Small intestine (tissue), 7 donors: ENCODE results near the gene LPO. TPM values are rescaled to one million over a fixed set of nuclear protein-coding genes. Genes with fewer than 3 reads are reported as not detected.

Experiments
- DNase-seq, 2 donors: peaks; one replicate each; pipeline versions ENCODE4 v3.0.0 to v3.0.0-alpha.2; 2013
- FAIRE-seq: peaks from 2 replicates; lab custom pipeline; 2012; peaks lifted over from hg19 to GRCh38; lab: Jason Lieb, UNC
- H3K27ac ChIP-seq, 3 donors: one replicate each; pipeline ENCODE4 v1.5.1; 2013; ENCODE audit warnings: low read length in 2 of 3, mild to moderate bottlenecking in 2 of 3, control low read depth in 1 of 3, inconsistent platforms in 1 of 3, low read depth in 1 of 3, moderate library complexity in 1 of 3
- H3K27me3 ChIP-seq, 3 donors: one replicate each; pipeline ENCODE4 v1.6.1; 2013; ENCODE audit warnings: low read length in 3 of 3, inconsistent platforms in 1 of 3; ENCODE audit not compliant: control insufficient read depth in 3 of 3, insufficient read depth in 3 of 3
- H3K36me3 ChIP-seq, 3 donors: one replicate each; pipeline ENCODE4 v1.6.1; 2013; ENCODE audit warnings: low read length in 3 of 3, inconsistent platforms in 1 of 3, low read depth in 1 of 3, mild to moderate bottlenecking in 1 of 3, moderate library complexity in 1 of 3; ENCODE audit not compliant: control insufficient read depth in 3 of 3, insufficient read depth in 2 of 3
- H3K4me1 ChIP-seq, 3 donors: one replicate each; pipeline ENCODE4 v1.6.1; 2013; ENCODE audit warnings: low read length in 2 of 3, inconsistent platforms in 1 of 3, low read depth in 1 of 3, mild to moderate bottlenecking in 1 of 3, moderate library complexity in 1 of 3; ENCODE audit not compliant: control insufficient read depth in 3 of 3, insufficient read depth in 2 of 3
- H3K4me3 ChIP-seq, 3 donors: one replicate each; pipeline ENCODE4 v1.5.1; 2013; ENCODE audit warnings: low read length in 3 of 3, control low read depth in 1 of 3, inconsistent platforms in 1 of 3, low read depth in 1 of 3, mild to moderate bottlenecking in 1 of 3, moderate library complexity in 1 of 3
- H3K9me3 ChIP-seq, 2 donors: one replicate each; pipeline ENCODE4 v1.6.1; 2013; ENCODE audit warnings: low read depth in 1 of 2, low read length in 1 of 2; ENCODE audit not compliant: control insufficient read depth in 2 of 2, insufficient read depth in 1 of 2
- WGBS, 3 donors: extraction: QIAGEN DNeasy Blood & Tissue Kit; methylation state at CpG; one replicate each; pipeline ENCODE4 v1.1.7; 2013; 5-methylcytosine and 5-hydroxymethylcytosine counted together
- polyA plus RNA-seq, 4 donors: library from polyadenylated mRNA; stranded (reverse) in 3 of 4; unstranded in 1 of 4; fragments of 200-250 nt in 3 of 4; fragments of 120-200 nt in 1 of 4; gene quantifications; one replicate each; pipeline versions ENCODE4 v1.2.1 to v1.2.3, GENCODE V29; 2013
- donor health status: healthy with polysubstance abuse.
- donor health status: control.
- donor health status: control.
- donor health status: Bipolar disorder and iron deficiency.
- donor health status: healthy.

The LPO gene
- polyA plus RNA-seq, 4 donors: 0.44 to 0.55 TPM; not detected in 2

DNA sequence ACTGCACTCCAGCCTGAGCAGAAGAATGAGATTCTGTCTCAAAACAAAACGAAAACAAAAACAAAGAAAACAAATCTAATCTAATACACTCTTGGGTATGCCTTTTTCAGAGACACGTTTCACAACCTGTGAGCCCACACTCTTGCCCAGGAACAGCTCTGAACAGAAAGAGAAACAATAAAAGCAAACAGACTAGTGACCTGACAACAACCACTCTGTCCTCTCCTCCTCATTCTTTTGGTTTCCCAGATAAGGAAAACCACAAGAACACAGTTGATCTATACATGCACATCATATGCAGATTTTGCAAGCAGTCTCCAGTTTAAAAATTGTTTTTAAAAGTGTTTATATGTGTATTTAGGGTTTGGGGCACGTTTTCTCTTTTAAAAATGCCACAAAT, 20.6 kb upstream of the LPO start:
- H3K4me3 ChIP-seq: no peak overlapping the region
- WGBS, 3 donors: 83 to 88% (median 84%) methylated on average over 3 of the region's 3 CpGs
- H3K4me1 ChIP-seq: no peaks in the 10 kb centered on the region
- H3K27me3 ChIP-seq: no peaks in the 10 kb centered on the region
- no peak overlapping the region for H3K27ac ChIP-seq
- DNase-seq: no peak
- H3K9me3 ChIP-seq: no peaks in the 10 kb centered on the region
- peaks cover 0 to 17% (median 3%) of the 10 kb centered on the region in 3 donors for H3K36me3 ChIP-seq
- FAIRE-seq: no peak

DNA sequence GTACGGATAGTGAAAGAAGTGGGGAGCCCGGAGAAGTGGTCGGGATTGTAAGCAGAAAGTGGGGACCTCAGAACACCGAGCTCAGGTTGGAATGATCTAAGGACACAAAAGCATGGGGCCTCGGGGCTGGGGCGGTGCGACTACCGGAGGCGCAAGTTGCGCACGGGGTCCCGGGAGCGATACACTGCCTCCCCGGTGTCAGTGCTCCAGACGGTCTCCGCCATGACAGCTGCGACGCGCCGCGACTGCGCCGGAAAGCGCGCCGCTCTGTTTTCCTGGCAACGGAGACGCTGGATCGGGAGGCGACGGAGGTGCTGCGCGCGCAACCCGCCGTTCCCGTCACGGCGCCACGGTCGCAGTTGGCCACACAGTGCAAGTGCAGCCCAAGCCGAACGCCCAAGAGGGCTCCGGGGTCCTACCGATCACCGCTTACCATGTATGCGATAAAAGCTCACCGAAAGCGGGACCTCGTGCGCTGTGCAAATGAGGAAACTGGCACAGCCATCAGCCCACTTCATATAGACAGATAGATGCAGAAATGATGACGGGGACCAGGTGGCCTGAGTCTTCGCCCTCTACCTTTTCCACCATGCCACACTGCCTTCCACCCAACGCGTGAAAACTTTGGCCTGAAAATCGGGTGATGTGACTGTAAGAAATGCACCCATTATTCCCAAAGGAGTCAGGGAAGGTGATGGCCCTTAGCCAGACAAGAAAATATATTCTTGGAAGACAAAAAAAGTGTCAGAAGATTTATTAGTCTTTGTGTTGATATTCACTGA, 19.2 kb upstream of the LPO start, which contains the start of gene MKS1:
TSS of gene MKS1 (minus strand) at position 249 of the 782 bp plus-strand sequence. CDS start at position 224, 25 bp downstream.
- DNase-seq (peak; percentile 91 to 98), FAIRE-seq (no peak)
- H3K36me3 ChIP-seq: peaks cover 0 to 11% (median 3%) of the 10 kb centered on the region in 3 donors
- H3K27ac ChIP-seq: peak within 1 kb of the TSS; percentile 53 to 77 (median 59)
- H3K27me3 ChIP-seq: no peaks in the 10 kb centered on the region
- no peaks in the 10 kb centered on the region for H3K4me1 ChIP-seq
- peak within 1 kb of the TSS; percentile 48 to 75 (median 74) for H3K4me3 ChIP-seq
- no peaks in the 10 kb centered on the region for H3K9me3 ChIP-seq
- WGBS, 3 donors: 1 to 2% (median 1%) methylated on average over 56 of the region's 56 CpGs

DNA sequence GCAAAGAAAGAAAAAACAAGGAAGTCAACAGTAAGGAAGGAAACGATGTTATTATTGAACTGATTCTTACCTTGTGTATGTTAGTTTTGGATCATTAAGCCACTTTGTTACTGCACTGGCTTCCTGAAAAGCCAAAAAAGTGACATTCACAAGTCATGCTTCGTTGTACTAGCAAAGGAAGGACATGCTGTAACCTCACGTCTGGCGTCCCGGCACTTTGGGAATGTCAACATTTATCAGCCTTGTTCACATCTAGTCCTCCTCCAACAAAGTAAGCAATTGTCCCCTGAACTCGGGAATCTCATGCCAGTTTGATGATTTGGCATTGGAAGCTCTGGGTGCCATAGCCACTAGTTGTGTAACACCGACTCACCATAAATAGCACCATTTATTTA, 18.6 kb upstream of the LPO start:
- Histone ChIP-seq H3K4me1 (no peaks in the 10 kb centered on the region), H3K36me3 (peaks cover 0 to 6% (median 3%) of the 10 kb centered on the region in 3 donors), H3K4me3 (peak overlapping the region in 1 of 3 donors; percentile 75), H3K27ac (peak overlapping the region in 1 of 3 donors; percentile 53), H3K27me3 (no peaks in the 10 kb centered on the region), H3K9me3 (no peaks in the 10 kb centered on the region)
- FAIRE-seq (no peak), DNase-seq (no peak)
- 62 to 69% (median 63%) methylated on average over 7 of the region's 7 CpGs for WGBS, 3 donors

DNA sequence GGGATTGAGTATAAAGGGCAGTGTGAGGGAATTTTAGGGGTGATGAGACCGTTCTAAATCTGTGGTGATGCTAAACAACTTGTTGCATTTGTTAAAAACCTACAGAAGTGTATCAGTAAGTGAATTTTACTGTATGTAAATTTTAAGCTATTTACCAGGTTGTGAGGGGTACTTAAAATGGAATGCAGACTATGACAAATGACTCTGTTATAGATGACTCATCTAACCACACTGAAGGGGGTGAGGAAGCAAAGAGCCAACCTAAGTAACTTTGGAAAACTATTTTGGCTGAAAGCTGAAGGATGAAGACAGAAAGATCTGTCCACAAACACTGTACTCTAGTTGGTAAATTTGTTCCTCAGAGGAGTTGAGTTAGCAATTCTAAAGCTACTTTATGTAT, 14.1 kb upstream of the LPO start:
- H3K9me3 ChIP-seq: no peaks in the 10 kb centered on the region
- no peaks in the 10 kb centered on the region for H3K4me1 ChIP-seq
- H3K4me3 ChIP-seq: no peak overlapping the region
- H3K36me3 ChIP-seq: no peaks in the 10 kb centered on the region
- peaks cover 0 to 6% (median 0%) of the 10 kb centered on the region in 3 donors for H3K27me3 ChIP-seq
- FAIRE-seq: no peak
- DNase-seq: no peak
- WGBS, 3 donors: 41 to 61% (median 53%) methylated on average over 1 of the region's 1 CpG
- no peak overlapping the region for H3K27ac ChIP-seq

DNA sequence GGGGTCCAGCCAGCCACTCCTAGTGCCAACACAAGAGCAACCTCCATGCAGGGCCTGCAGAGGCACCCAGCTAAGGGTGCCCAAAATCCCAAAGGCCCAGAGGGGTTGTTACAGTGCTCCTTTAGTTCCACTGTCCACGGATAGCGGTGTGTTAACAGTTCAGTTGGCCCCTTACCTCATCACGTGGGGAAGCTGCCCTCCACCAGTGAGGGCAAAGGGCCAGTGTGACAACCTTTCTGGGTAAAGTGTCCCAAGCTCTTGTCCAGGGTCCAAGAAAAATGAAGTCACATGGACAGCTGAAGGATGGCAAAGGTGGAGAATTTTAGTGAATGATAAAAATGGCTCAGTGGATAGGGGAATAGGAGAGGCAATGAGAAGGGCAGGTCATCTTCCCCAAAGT, 10.7 kb upstream of the LPO start:
- WGBS, 3 donors: 74 to 90% (median 83%) methylated on average over 3 of the region's 3 CpGs
- H3K36me3 ChIP-seq: no peaks in the 10 kb centered on the region
- no peak for FAIRE-seq
- DNase-seq: no peak
- H3K4me3 ChIP-seq: no peak overlapping the region
- H3K4me1 ChIP-seq: peaks cover 0 to 8% (median 0%) of the 10 kb centered on the region in 3 donors
- H3K27me3 ChIP-seq: peaks cover 0 to 10% (median 0%) of the 10 kb centered on the region in 3 donors
- H3K27ac ChIP-seq: no peak overlapping the region
- H3K9me3 ChIP-seq: no peaks in the 10 kb centered on the region

DNA sequence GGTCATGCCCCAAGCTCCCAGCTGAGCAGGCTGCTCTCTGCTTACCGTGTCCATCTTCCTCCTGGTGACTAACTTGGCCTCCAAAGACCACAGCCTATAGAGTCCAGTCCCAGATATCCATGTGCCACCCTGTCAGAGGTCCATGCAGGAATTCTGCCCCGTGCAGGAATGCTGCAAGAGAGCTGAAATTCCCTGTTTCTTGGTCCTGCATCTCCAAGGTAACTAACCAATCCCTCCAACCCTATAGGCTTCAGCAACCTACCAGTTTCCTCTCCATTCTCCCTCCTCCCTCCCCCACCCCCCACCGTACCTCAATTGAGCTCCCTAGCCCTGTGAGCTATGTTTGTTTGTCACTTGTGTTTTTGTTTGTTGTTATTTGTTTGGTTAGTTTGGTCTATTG, 9.7 kb upstream of the LPO start:
- FAIRE-seq (no peak), DNase-seq (no peak)
- H3K4me1 ChIP-seq: peaks cover 0 to 8% (median 0%) of the 10 kb centered on the region in 3 donors
- H3K36me3 ChIP-seq: no peaks in the 10 kb centered on the region
- H3K27me3 ChIP-seq: peaks cover 0 to 15% (median 0%) of the 10 kb centered on the region in 3 donors
- no peak overlapping the region for H3K27ac ChIP-seq
- H3K4me3 ChIP-seq: no peak overlapping the region
- H3K9me3 ChIP-seq: no peaks in the 10 kb centered on the region
- WGBS, 3 donors: 40 to 81% (median 78%) methylated on average over 3 of the region's 3 CpGs

DNA sequence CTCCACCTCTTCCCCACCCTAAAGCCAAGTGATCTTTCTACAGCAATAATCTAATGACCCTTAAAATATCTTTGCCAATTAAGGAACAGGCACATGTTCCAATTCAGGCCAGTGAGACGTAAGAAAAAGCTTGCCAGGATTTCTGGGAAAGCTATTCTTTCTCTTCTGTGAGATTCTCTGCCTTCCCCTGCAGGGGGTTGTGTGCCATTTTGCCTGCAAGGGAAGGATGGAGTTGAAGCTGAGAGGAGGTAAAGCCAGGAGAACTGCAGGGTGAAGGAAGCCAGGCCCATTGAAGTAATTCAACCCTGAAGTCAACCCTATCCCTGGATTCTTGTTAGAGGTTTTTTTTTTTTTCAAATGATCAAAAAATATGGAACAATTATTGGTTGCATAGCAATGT, 9.0 kb upstream of the LPO start:
- FAIRE-seq: no peak
- peaks cover 0 to 16% (median 0%) of the 10 kb centered on the region in 3 donors for H3K27me3 ChIP-seq
- no peak overlapping the region for H3K4me3 ChIP-seq
- H3K9me3 ChIP-seq: no peaks in the 10 kb centered on the region
- H3K27ac ChIP-seq: no peak overlapping the region
- H3K4me1 ChIP-seq: peaks cover 0 to 8% (median 0%) of the 10 kb centered on the region in 3 donors
- H3K36me3 ChIP-seq: no peaks in the 10 kb centered on the region
- no peak for DNase-seq
- 55 to 72% (median 68%) methylated on average over 1 of the region's 1 CpG for WGBS, 3 donors

DNA sequence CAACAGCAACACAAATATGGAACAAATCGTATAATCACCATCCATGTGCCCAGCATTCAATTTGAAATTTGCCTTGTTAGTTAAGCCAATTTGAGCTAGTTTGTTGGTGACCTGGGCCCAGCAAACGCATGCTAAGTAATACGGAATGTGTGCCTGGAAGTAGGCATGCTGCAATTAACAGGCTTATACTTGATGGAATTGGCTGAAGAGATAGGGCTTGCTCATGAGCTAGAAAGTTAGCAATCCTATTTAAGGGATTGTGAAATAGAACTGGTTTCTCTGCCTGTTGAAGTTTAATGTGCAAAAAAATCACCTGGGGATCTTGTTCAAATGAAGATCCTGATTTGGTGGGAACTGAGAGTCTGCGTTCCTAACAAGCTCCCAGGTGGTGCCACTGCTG, 8.5 kb upstream of the LPO start:
- H3K27ac ChIP-seq: no peak overlapping the region
- no peak for FAIRE-seq
- H3K4me1 ChIP-seq: peaks cover 0 to 8% (median 0%) of the 10 kb centered on the region in 3 donors
- H3K27me3 ChIP-seq: peaks cover 0 to 16% (median 0%) of the 10 kb centered on the region in 3 donors
- no peak for DNase-seq
- no peak overlapping the region for H3K4me3 ChIP-seq
- WGBS, 3 donors: 93 to 99% (median 96%) methylated on average over 4 of the region's 4 CpGs
- no peaks in the 10 kb centered on the region for H3K36me3 ChIP-seq
- no peaks in the 10 kb centered on the region for H3K9me3 ChIP-seq
